ENCODE data around the gene ADGRB2.

- no peak for TF ChIP-seq CTCF (IDR thresholded peaks at IDR 0.05)
- no peak for TF ChIP-seq POLR2A (IDR thresholded peaks at IDR 0.05)
These were observed 84.4 kb downstream of the ADGRB2 start for GRCh38 chr1:31679676-31680230.
